ENCODE data around the gene COQ10A. TPM values are rescaled to one million over a fixed set of nuclear protein-coding genes. Genes with fewer than 3 reads are reported as not detected.
A peak's percentile ranks its signal among the peaks of the same experiment; 100 is the strongest.

Gene COQ10A
- total RNA-seq, 4 donors from 2014 or later = 2.8 to 11.0 (median 5.8) TPM

DNA sequence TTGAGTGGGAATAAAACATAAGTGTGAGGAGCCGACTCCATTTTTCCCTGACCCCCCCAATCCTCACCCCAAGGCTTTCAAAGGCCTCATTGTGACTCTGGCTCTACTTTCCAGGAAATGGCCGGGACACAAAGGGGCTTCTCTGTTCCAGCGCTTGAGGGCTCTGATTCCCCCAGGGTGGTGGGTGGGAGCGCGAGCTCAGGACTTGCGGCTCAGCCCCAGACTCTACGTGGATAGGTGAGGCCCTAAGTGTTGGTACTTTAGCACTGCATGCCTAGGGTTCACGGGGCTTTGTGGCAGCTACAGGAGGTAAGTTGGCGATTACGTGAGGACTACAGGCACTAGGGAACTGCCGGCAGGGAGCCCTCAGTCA is 48.5 kb downstream of the COQ10A start:
- H3K4me3 ChIP-seq (ENCODE audit: low read depth, poor library complexity, severe bottlenecking) = peak overlapping the region; percentile 78
- intact Hi-C loops (cut with DNase I; ENCODE audit: low total_unique reads) = no loop called here
- WGBS, 2 donors = 0% methylated on average over 7 to 11 of the region's 11 CpGs
- TF ChIP-seq, protein P1, sequence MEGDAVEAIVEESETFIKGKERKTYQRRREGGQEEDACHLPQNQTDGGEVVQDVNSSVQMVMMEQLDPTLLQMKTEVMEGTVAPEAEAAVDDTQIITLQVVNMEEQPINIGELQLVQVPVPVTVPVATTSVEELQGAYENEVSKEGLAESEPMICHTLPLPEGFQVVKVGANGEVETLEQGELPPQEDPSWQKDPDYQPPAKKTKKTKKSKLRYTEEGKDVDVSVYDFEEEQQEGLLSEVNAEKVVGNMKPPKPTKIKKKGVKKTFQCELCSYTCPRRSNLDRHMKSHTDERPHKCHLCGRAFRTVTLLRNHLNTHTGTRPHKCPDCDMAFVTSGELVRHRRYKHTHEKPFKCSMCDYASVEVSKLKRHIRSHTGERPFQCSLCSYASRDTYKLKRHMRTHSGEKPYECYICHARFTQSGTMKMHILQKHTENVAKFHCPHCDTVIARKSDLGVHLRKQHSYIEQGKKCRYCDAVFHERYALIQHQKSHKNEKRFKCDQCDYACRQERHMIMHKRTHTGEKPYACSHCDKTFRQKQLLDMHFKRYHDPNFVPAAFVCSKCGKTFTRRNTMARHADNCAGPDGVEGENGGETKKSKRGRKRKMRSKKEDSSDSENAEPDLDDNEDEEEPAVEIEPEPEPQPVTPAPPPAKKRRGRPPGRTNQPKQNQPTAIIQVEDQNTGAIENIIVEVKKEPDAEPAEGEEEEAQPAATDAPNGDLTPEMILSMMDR (IDR thresholded peaks at IDR 0.05) = no peak
- TF ChIP-seq POLR2A (IDR thresholded peaks at IDR 0.05) = no peak
- no peak for DNase-seq (ENCODE audit: low spot score in 2 of 2)

GRCh38 chr12:56315622-56316473 is 49.1 kb downstream of the COQ10A start, which contains the start of gene CNPY2:
CNPY2 (minus strand) TSS chr12:56315988; CDS start chr12:56315217, 771 bp downstream.
- peak; percentile 94 to 99 for DNase-seq (ENCODE audit: low spot score in 2 of 2)
- WGBS, 2 donors = 0 to 1% methylated on average over 40 to 46 of the region's 62 CpGs
- TF ChIP-seq, protein P1 (IDR thresholded peaks at IDR 0.05) = no peak
- no peak for TF ChIP-seq POLR2A (IDR thresholded peaks at IDR 0.05)
- intact Hi-C loops (cut with DNase I; ENCODE audit: low total_unique reads) = no loop called here
- H3K4me3 ChIP-seq (ENCODE audit: low read depth, poor library complexity, severe bottlenecking) = peak within 1 kb of the TSS; percentile 78

DNA sequence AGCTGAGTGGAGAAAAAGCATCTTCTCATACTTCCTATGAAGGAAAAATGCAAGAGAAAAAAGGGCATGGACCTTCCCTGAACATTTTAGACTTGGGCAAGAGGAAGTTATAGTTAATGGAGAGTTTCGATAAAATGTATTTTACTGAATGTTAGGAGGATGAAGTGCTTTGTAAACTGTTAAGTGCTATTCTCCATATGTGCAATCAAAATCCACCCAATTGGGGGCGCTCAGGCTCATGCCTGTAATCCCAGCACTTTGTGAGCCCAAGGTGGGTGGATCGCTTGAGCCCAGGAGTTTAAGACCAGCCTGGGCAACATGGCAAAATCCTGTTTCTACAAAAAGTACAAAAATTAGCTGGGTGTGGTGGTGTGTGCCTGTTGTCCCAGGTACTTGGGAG is 50.9 kb downstream of the COQ10A start:
- TF ChIP-seq, protein P1 (IDR thresholded peaks at IDR 0.05) = no peak
- TF ChIP-seq POLR2A (IDR thresholded peaks at IDR 0.05) = no peak
- intact Hi-C loops (cut with DNase I; ENCODE audit: low total_unique reads) = no loop called here
- H3K4me3 ChIP-seq (ENCODE audit: low read depth, poor library complexity, severe bottlenecking) = no peak overlapping the region
- WGBS, 2 donors = 97% methylated on average over 3 of the region's 3 CpGs
- no peak for DNase-seq (ENCODE audit: low spot score in 2 of 2)

Other genes starting within 250 kb of the COQ10A start
- 1 to 10 TPM; 2.4 to 5.8 (median 3.4) TPM for gene IKZF4, start 245.9 kb upstream of the COQ10A start, total RNA-seq
- gene RPS26, start 225.0 kb upstream of the COQ10A start, total RNA-seq = 1,000 to 10,000 TPM in 1 of 4 donors, 100 to 1,000 TPM in 3; 390 to 2,886 (median 552) TPM
- gene ERBB3, start 186.8 kb upstream of the COQ10A start, total RNA-seq = 100 to 1,000 TPM; 177 to 209 (median 202) TPM
- gene PA2G4, start 162.4 kb upstream of the COQ10A start, total RNA-seq = 100 to 1,000 TPM; 118 to 201 (median 130) TPM
- gene RPL41, start 150.3 kb upstream of the COQ10A start, total RNA-seq = 1,000 to 10,000 TPM; 3,201 to 5,967 (median 4,725) TPM
- gene ZC3H10, start 148.7 kb upstream of the COQ10A start, total RNA-seq = 1 to 10 TPM; 3.4 to 4.4 (median 3.7) TPM
- 10 to 100 TPM; 51.2 to 84.1 (median 64.9) TPM for gene ESYT1, start 138.7 kb upstream of the COQ10A start, total RNA-seq
- 10 to 100 TPM in 3 of 4 donors, 1 to 10 TPM in 1; 9.0 to 40.1 (median 22.5) TPM for gene MYL6B, start 114.4 kb upstream of the COQ10A start, total RNA-seq
- 1,000 to 10,000 TPM in 1 of 4 donors, 100 to 1,000 TPM in 3; 700 to 1,156 (median 824) TPM for gene MYL6, start 108.6 kb upstream of the COQ10A start, total RNA-seq
- 10 to 100 TPM; 55.3 to 90.5 (median 63.5) TPM for gene SMARCC2, start 77.5 kb upstream of the COQ10A start, total RNA-seq
- 10 to 100 TPM; 33.3 to 46.5 (median 42.1) TPM for gene RNF41, start 45.0 kb upstream of the COQ10A start, total RNA-seq
- gene NABP2, start 42.6 kb upstream of the COQ10A start, total RNA-seq = 10 to 100 TPM in 3 of 4 donors, 1 to 10 TPM in 1; 9.9 to 23.1 (median 17.9) TPM
- gene SLC39A5, start 36.9 kb upstream of the COQ10A start, total RNA-seq = not detected
- 10 to 100 TPM; 15.6 to 22.3 (median 18.7) TPM for gene ANKRD52, start 8.6 kb upstream of the COQ10A start, total RNA-seq
- gene CS, start 33.4 kb downstream of the COQ10A start, total RNA-seq = 100 to 1,000 TPM; 118 to 156 (median 150) TPM
- gene CNPY2, start 49.0 kb downstream of the COQ10A start, total RNA-seq = 10 to 100 TPM; 23.3 to 40.9 (median 37.7) TPM
- 10 to 100 TPM; 24.2 to 60.1 (median 28.9) TPM for gene PAN2, start 67.1 kb downstream of the COQ10A start, total RNA-seq
- under 1 TPM in 1 of 4 donors, not detected in 3; 0.45 TPM for gene IL23A, start 71.9 kb downstream of the COQ10A start, total RNA-seq
- gene STAT2, start 93.2 kb downstream of the COQ10A start, total RNA-seq = 10 to 100 TPM; 60.8 to 98.4 (median 92.5) TPM
- gene APOF, start 95.9 kb downstream of the COQ10A start, total RNA-seq = not detected
- gene TIMELESS, start 182.5 kb downstream of the COQ10A start, total RNA-seq = 1 to 10 TPM; 2.9 to 6.5 (median 3.7) TPM
- gene MIP, start 187.7 kb downstream of the COQ10A start, total RNA-seq = not detected
- gene SPRYD4, start 201.6 kb downstream of the COQ10A start, total RNA-seq = 1 to 10 TPM; 1.3 to 2.3 (median 2.1) TPM
- gene GLS2, start 221.2 kb downstream of the COQ10A start, total RNA-seq = 10 to 100 TPM in 1 of 4 donors, 1 to 10 TPM in 3; 4.3 to 12.6 (median 6.8) TPM

Measured in lower leg skin (tissue), 4 donors.